ENCODE data around the gene DNAJA2.

The DNAJA2 gene

GRCh38 chr16:46926470-46927225 is 46.8 kb downstream of the DNAJA2 start:
- DNase-seq (ENCODE audit: low spot score): no peak

GRCh38 chr16:46924402-46924801 is 49.1 kb downstream of the DNAJA2 start:
- DNase-seq (ENCODE audit: low spot score): no peak

GRCh38 chr16:46923513-46924295 is 49.8 kb downstream of the DNAJA2 start:
- DNase-seq (ENCODE audit: low spot score): no peak

- no peak for DNase-seq (ENCODE audit: low spot score)
These were observed 51.2 kb downstream of the DNAJA2 start for GRCh38 chr16:46922239-46922638.

GRCh38 chr16:46920402-46921068 is 52.9 kb downstream of the DNAJA2 start:
- DNase-seq (ENCODE audit: low spot score): no peak

- DNase-seq (ENCODE audit: low spot score): no peak
These were observed 54.3 kb downstream of the DNAJA2 start for GRCh38 chr16:46918905-46919792.

- no peak for DNase-seq (ENCODE audit: low spot score)
These were observed 55.1 kb downstream of the DNAJA2 start for GRCh38 chr16:46918400-46918799.

- no peak for DNase-seq (ENCODE audit: low spot score)
These were observed 56.5 kb downstream of the DNAJA2 start for GRCh38 chr16:46916980-46917379.

GRCh38 chr16:46915483-46916025 is 57.9 kb downstream of the DNAJA2 start:
- no peak for DNase-seq (ENCODE audit: low spot score)

- no peak for DNase-seq (ENCODE audit: low spot score)
These were observed 58.8 kb downstream of the DNAJA2 start for GRCh38 chr16:46914556-46915201.

GRCh38 chr16:46911650-46912049 is 61.8 kb downstream of the DNAJA2 start:
- DNase-seq (ENCODE audit: low spot score): no peak

- peak; percentile 3 for DNase-seq (ENCODE audit: low spot score)
These were observed 62.4 kb downstream of the DNAJA2 start for GRCh38 chr16:46911038-46911437.

GRCh38 chr16:46908540-46909372 is 64.7 kb downstream of the DNAJA2 start:
- peak; percentile 67 for DNase-seq (ENCODE audit: low spot score)

- no peak for DNase-seq (ENCODE audit: low spot score)
These were observed 66.3 kb downstream of the DNAJA2 start for GRCh38 chr16:46907061-46907774.

- no peak for DNase-seq (ENCODE audit: low spot score)
These were observed 67.0 kb downstream of the DNAJA2 start for GRCh38 chr16:46906360-46907060.

Data from COLO829 (cell line).